SU-DHL-6 (cell line): Measurements from ENCODE around the gene POLE.

Experiments used
- H2AFZ ChIP-seq: fragments of 200-600 bp; sonication (generic); 2 replicates; pipeline ENCODE4 v1.6.1; 2014; ENCODE audit warnings: low read depth, mild to moderate bottlenecking, moderate library complexity, mixed read lengths, antibody characterized with exemption, low read length; ENCODE audit not compliant: severe bottlenecking
- H3F3A ChIP-seq: fragments of 200-600 bp; shearing (Covaris generic); 2 replicates; pipeline ENCODE4 v1.6.0; 2016; ENCODE audit warnings: antibody characterized with exemption, mild to moderate bottlenecking; ENCODE audit not compliant: insufficient read depth
- H3K27ac ChIP-seq: fragments of 200-600 bp; sonication (generic); 2 replicates; pipeline ENCODE4 v1.5.1; 2016; ENCODE audit warnings: low read depth, mild to moderate bottlenecking, low read length, moderate library complexity, mixed read lengths
- H3K27me3 ChIP-seq: fragments of 200-600 bp; sonication (generic), shearing (Covaris generic); 2 replicates; pipeline ENCODE4 v1.6.0; 2014; ENCODE audit warnings: mild to moderate bottlenecking, low read length
- H3K36me3 ChIP-seq: fragments of 200-600 bp; sonication (generic); 2 replicates; pipeline ENCODE4 v1.6.1; 2014; ENCODE audit warnings: mild to moderate bottlenecking, low read length, mixed read lengths
- H3K4me2 ChIP-seq: fragments of 300-600, 200-600 bp; shearing (Covaris generic), sonication (generic); 2 replicates; pipeline ENCODE4 v1.6.0; 2014; ENCODE audit warnings: low read length, low read depth, mild to moderate bottlenecking; ENCODE audit not compliant: poor library complexity, severe bottlenecking
- H3K4me3 ChIP-seq: fragments of 200-600 bp; sonication (generic); 2 replicates; pipeline ENCODE4 v1.5.1; 2014; ENCODE audit warnings: antibody characterized with exemption, low read length, mild to moderate bottlenecking, mixed read lengths; ENCODE audit not compliant: insufficient read depth, poor library complexity, severe bottlenecking
- H3K79me2 ChIP-seq: fragments of 200-600 bp; sonication (generic); 2 replicates; pipeline ENCODE4 v1.6.1; 2014; ENCODE audit warnings: mild to moderate bottlenecking, low read length, moderate library complexity; ENCODE audit not compliant: insufficient read depth
- H3K9ac ChIP-seq: fragments of 200-600 bp; sonication (generic); 2 replicates; pipeline ENCODE4 v1.7.0; 2014; ENCODE audit warnings: mild to moderate bottlenecking, low read length
- H3K9me2 ChIP-seq: fragments of 200-600 bp; sonication (generic); replicated peaks from 2 replicates; pipeline ENCODE4 v1.6.1; 2014; ENCODE audit warnings: low read length; ENCODE audit not compliant: insufficient read depth
- H3K9me3 ChIP-seq: fragments of 200-600 bp; sonication (generic); 2 replicates; pipeline ENCODE4 v1.6.1; 2014; ENCODE audit warnings: low read length, mixed read lengths; ENCODE audit not compliant: insufficient read depth
- H4K20me1 ChIP-seq: fragments of 200-600 bp; sonication (generic); 2 replicates; pipeline ENCODE4 v1.6.1; 2014; ENCODE audit warnings: low read depth, mild to moderate bottlenecking, antibody characterized with exemption, low read length, moderate library complexity, mixed read lengths
- CTCF ChIP-seq: fragments of 200-600 bp; sonication (generic); IDR thresholded peaks from one replicate; pipeline ENCODE4 v1.5.1; 2017; ENCODE audit warnings: antibody characterized with exemption, mild to moderate bottlenecking, low read length, moderate library complexity; ENCODE audit not compliant: insufficient read depth, poor library complexity, severe bottlenecking
- EZH2phosphoT487 ChIP-seq: fragments of 200-600 bp; sonication (generic), shearing (Covaris generic); conservative IDR thresholded peaks from 2 replicates; pipeline ENCODE4 v1.6.1; 2018; ENCODE audit warnings: mild to moderate bottlenecking, antibody characterized with exemption, low read length, moderate library complexity, mixed read lengths

Gene POLE

GRCh38 chr12:132723764-132724140 is 36.6 kb upstream of the POLE start:
- H3K27me3 ChIP-seq = no peaks in the 10 kb centered on the region
- no peak overlapping the region for H3K4me2 ChIP-seq
- no peak overlapping the region for H3K9ac ChIP-seq
- no peak overlapping the region for H2AFZ ChIP-seq
- TF ChIP-seq EZH2phosphoT487 (no peak), CTCF (no peak)
- peaks cover 3% of the 10 kb centered on the region; the same call in 1 of the 2 replicates for H4K20me1 ChIP-seq
- H3K4me3 ChIP-seq = no peak overlapping the region
- peaks cover 3% of the 10 kb centered on the region; the same call in 1 of the 2 replicates for H3K79me2 ChIP-seq
- H3K36me3 ChIP-seq = peaks cover 20% of the 10 kb centered on the region
- H3K27ac ChIP-seq = no peak overlapping the region
- no peaks in the 10 kb centered on the region for H3K9me3 ChIP-seq
- peaks cover 31% of the 10 kb centered on the region for H3F3A ChIP-seq
- no peaks in the 10 kb centered on the region for H3K9me2 ChIP-seq

GRCh38 chr12:132723015-132723763 is 36.0 kb upstream of the POLE start:
- Histone ChIP-seq H3F3A (peaks cover 31% of the 10 kb centered on the region), H3K27ac (no peak overlapping the region), H3K9ac (no peak overlapping the region), H3K4me2 (no peak overlapping the region), H3K79me2 (peaks cover 3% of the 10 kb centered on the region; the same call in 1 of the 2 replicates), H3K9me3 (no peaks in the 10 kb centered on the region), H3K4me3 (no peak overlapping the region), H3K27me3 (no peaks in the 10 kb centered on the region), H3K36me3 (peaks cover 20% of the 10 kb centered on the region), H4K20me1 (peaks cover 3% of the 10 kb centered on the region; the same call in 1 of the 2 replicates), H2AFZ (no peak overlapping the region), H3K9me2 (no peaks in the 10 kb centered on the region)
- TF ChIP-seq EZH2phosphoT487 (no peak), CTCF (no peak)

- H3K9me3 ChIP-seq = no peaks in the 10 kb centered on the region
- H3K4me3 ChIP-seq = no peak overlapping the region
- H4K20me1 ChIP-seq = peaks cover 3% of the 10 kb centered on the region; the same call in 1 of the 2 replicates
- no peak overlapping the region for H3K9ac ChIP-seq
- peaks cover 23% of the 10 kb centered on the region for H3F3A ChIP-seq
- H3K9me2 ChIP-seq = no peaks in the 10 kb centered on the region
- H3K36me3 ChIP-seq = peaks cover 16% of the 10 kb centered on the region
- no peak overlapping the region for H2AFZ ChIP-seq
- H3K27ac ChIP-seq = no peak overlapping the region
- H3K27me3 ChIP-seq = no peaks in the 10 kb centered on the region
- TF ChIP-seq CTCF (no peak), EZH2phosphoT487 (no peak)
- H3K4me2 ChIP-seq = no peak overlapping the region
- peaks cover 3% of the 10 kb centered on the region; the same call in 1 of the 2 replicates for H3K79me2 ChIP-seq
These were observed 33.6 kb upstream of the POLE start for GRCh38 chr12:132720606-132721345.
